Measurements from ENCODE around the gene SMIM45.
A peak's percentile ranks its signal among the peaks of the same experiment; 100 is the strongest.

Gene SMIM45

GRCh38 chr22:41919357-41920224 is 32.4 kb upstream of the SMIM45 start:
- Histone ChIP-seq H3K27ac (no peak overlapping the region), H3K27me3 (ENCODE audit: insufficient read depth, low read depth) (peaks cover 9% of the 10 kb centered on the region; the same call in 1 of the 2 replicates), H3K36me3 (ENCODE audit: low read depth) (no peaks in the 10 kb centered on the region), H3K4me1 (replicated peaks; ENCODE audit: insufficient read depth) (peaks cover 7% of the 10 kb centered on the region), H4K20me1 (ENCODE audit: insufficient read depth) (no peaks in the 10 kb centered on the region), H2AFZ (no peak overlapping the region), H3K9me2 (ENCODE audit: insufficient read depth) (no peaks in the 10 kb centered on the region), H3F3A (ENCODE audit: insufficient read depth, low read depth) (peaks cover 32% of the 10 kb centered on the region; the same call in 1 of the 2 replicates), H3K4me2 (peak overlapping the region; percentile 37), H3K79me2 (ENCODE audit: low read depth) (no peaks in the 10 kb centered on the region), H3K4me3 (no peak overlapping the region; the same call in 1 of the 2 replicates), H3K9me3 (ENCODE audit: insufficient read depth, low read depth) (no peaks in the 10 kb centered on the region)
- ChIA-PET POLR2A (ENCODE audit: unreplicated experiment) (interaction anchor here (0.6 kb wide), 1 partner anchor 1028 kb away, joined by 3 read pairs; no protein-coding TSS in a partner anchor), CTCF (interaction anchor here (0.6 kb wide), 1 partner anchor 488 kb away, joined by 3 read pairs; no protein-coding TSS in a partner anchor)
- TF ChIP-seq, protein P1, sequence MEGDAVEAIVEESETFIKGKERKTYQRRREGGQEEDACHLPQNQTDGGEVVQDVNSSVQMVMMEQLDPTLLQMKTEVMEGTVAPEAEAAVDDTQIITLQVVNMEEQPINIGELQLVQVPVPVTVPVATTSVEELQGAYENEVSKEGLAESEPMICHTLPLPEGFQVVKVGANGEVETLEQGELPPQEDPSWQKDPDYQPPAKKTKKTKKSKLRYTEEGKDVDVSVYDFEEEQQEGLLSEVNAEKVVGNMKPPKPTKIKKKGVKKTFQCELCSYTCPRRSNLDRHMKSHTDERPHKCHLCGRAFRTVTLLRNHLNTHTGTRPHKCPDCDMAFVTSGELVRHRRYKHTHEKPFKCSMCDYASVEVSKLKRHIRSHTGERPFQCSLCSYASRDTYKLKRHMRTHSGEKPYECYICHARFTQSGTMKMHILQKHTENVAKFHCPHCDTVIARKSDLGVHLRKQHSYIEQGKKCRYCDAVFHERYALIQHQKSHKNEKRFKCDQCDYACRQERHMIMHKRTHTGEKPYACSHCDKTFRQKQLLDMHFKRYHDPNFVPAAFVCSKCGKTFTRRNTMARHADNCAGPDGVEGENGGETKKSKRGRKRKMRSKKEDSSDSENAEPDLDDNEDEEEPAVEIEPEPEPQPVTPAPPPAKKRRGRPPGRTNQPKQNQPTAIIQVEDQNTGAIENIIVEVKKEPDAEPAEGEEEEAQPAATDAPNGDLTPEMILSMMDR (conservative IDR thresholded peaks at IDR 0.05): no peak
- no peak for TF ChIP-seq EZH2 (IDR thresholded peaks at IDR 0.05; ENCODE audit: low read depth)
- no TSS peak for BruUV-seq (replicated peaks)
- DNase-seq: peak in 1 of 2 experiments; percentile 38
- intact Hi-C loops (cut with micrococcal nuclease; ENCODE audit: unreplicated experiment): no loop called here

GRCh38 chr22:41920271-41920976 is 31.5 kb upstream of the SMIM45 start:
- peaks cover 32% of the 10 kb centered on the region; the same call in 1 of the 2 replicates for H3F3A ChIP-seq (ENCODE audit: insufficient read depth, low read depth)
- H3K4me2 ChIP-seq: no peak overlapping the region
- H3K27ac ChIP-seq: no peak overlapping the region
- H3K9me3 ChIP-seq (ENCODE audit: insufficient read depth, low read depth): no peaks in the 10 kb centered on the region
- ChIA-PET POLR2A (ENCODE audit: unreplicated experiment) (no interaction called here), CTCF (no interaction called here)
- H3K9me2 ChIP-seq (ENCODE audit: insufficient read depth): no peaks in the 10 kb centered on the region
- intact Hi-C loops (cut with micrococcal nuclease; ENCODE audit: unreplicated experiment): no loop called here
- H4K20me1 ChIP-seq (ENCODE audit: insufficient read depth): no peaks in the 10 kb centered on the region
- peaks cover 5% of the 10 kb centered on the region; the same call in 1 of the 2 replicates for H3K27me3 ChIP-seq (ENCODE audit: insufficient read depth, low read depth)
- BruUV-seq (replicated peaks): no TSS peak
- H3K4me1 ChIP-seq (replicated peaks; ENCODE audit: insufficient read depth): peaks cover 7% of the 10 kb centered on the region
- no peak for DNase-seq
- H3K36me3 ChIP-seq (ENCODE audit: low read depth): no peaks in the 10 kb centered on the region
- H3K4me3 ChIP-seq: no peak overlapping the region
- no peak overlapping the region for H2AFZ ChIP-seq
- H3K79me2 ChIP-seq (ENCODE audit: low read depth): no peaks in the 10 kb centered on the region
- TF ChIP-seq, protein P1 (conservative IDR thresholded peaks at IDR 0.05): no peak
- TF ChIP-seq EZH2 (IDR thresholded peaks at IDR 0.05; ENCODE audit: low read depth): no peak

DNA sequence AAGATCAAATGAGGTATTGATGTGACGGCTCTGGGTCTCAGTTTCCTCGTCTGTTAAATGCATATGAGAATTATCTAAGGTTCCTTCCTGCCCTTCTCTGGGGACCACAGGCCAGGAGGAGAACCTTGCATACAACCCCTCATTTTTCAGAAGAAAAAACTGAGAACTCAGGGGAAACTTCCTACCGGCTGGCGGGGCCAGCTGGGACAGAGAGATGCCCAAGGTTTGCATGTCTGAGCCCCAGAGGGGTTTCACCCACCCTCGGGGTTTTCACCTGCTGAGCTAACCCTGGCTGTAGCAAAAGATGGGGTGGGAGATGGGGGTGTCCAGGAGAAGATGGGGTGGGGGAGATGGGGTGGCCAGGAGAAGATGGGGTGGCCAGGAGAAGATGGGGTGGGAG is 29.6 kb upstream of the SMIM45 start:
- POLR2A ChIA-PET (ENCODE audit: unreplicated experiment): no interaction called here
- peaks cover 7% of the 10 kb centered on the region for H3K4me1 ChIP-seq (replicated peaks; ENCODE audit: insufficient read depth)
- no peak overlapping the region for H2AFZ ChIP-seq
- no peaks in the 10 kb centered on the region for H3K36me3 ChIP-seq (ENCODE audit: low read depth)
- CTCF ChIA-PET: interaction anchor here (0.6 kb wide), 1 partner anchor 92 kb away, joined by 8 read pairs; no protein-coding TSS in a partner anchor
- no peaks in the 10 kb centered on the region for H3K9me3 ChIP-seq (ENCODE audit: insufficient read depth, low read depth)
- H3K4me3 ChIP-seq: no peak overlapping the region
- H3K9me2 ChIP-seq (ENCODE audit: insufficient read depth): no peaks in the 10 kb centered on the region
- H3K27ac ChIP-seq: no peak overlapping the region
- H4K20me1 ChIP-seq (ENCODE audit: insufficient read depth): no peaks in the 10 kb centered on the region
- H3F3A ChIP-seq (ENCODE audit: insufficient read depth, low read depth): peaks cover 22% of the 10 kb centered on the region; the same call in 1 of the 2 replicates
- no TSS peak for BruUV-seq (replicated peaks)
- no peak for DNase-seq
- H3K4me2 ChIP-seq: no peak overlapping the region
- no peak for TF ChIP-seq EZH2 (IDR thresholded peaks at IDR 0.05; ENCODE audit: low read depth)
- TF ChIP-seq, protein P1 (conservative IDR thresholded peaks at IDR 0.05): no peak
- H3K27me3 ChIP-seq (ENCODE audit: insufficient read depth, low read depth): peaks cover 6% of the 10 kb centered on the region; the same call in 1 of the 2 replicates
- H3K79me2 ChIP-seq (ENCODE audit: low read depth): no peaks in the 10 kb centered on the region
- intact Hi-C loops (cut with micrococcal nuclease; ENCODE audit: unreplicated experiment): no loop called here

All from PC-9 (cell line).